Skeletal muscle satellite cell (primary cell): ENCODE data around the gene JAKMIP1.

Source experiments
- H3K27me3 ChIP-seq: 2 replicates; pipeline ENCODE4 v1.7.0; 2013; ENCODE audit warnings: low read length; ENCODE audit not compliant: control insufficient read depth, insufficient read depth
- H3K36me3 ChIP-seq: 2 replicates; pipeline ENCODE4 v1.7.0; 2013; ENCODE audit warnings: mild to moderate bottlenecking, control low read depth, low read length; ENCODE audit not compliant: insufficient read depth
- H3K4me1 ChIP-seq: 2 replicates; pipeline ENCODE4 v1.7.0; 2013; ENCODE audit warnings: low read length; ENCODE audit not compliant: control insufficient read depth, insufficient read depth
- H3K4me2 ChIP-seq: 2 replicates; pipeline ENCODE4 v1.7.0; 2013; ENCODE audit warnings: mild to moderate bottlenecking, low read length
- H3K4me3 ChIP-seq: 2 replicates; pipeline ENCODE4 v1.7.0; 2013; ENCODE audit warnings: low read length
- H3K9ac ChIP-seq: 2 replicates; pipeline ENCODE4 v1.7.0; 2013; ENCODE audit warnings: mild to moderate bottlenecking, low read depth, low read length, moderate library complexity
- H3K9me3 ChIP-seq: replicated peaks from 2 replicates; pipeline ENCODE4 v1.7.0; 2013; ENCODE audit warnings: mild to moderate bottlenecking, control low read depth, low read length

Gene JAKMIP1

GRCh38 chr4:6109842-6110560 lies 90.3 kb downstream of the JAKMIP1 start:
- peaks cover 6% of the 10 kb centered on the region for H3K27me3 ChIP-seq
- H3K4me2 ChIP-seq: no peak overlapping the region
- no peaks in the 10 kb centered on the region for H3K9me3 ChIP-seq
- no peaks in the 10 kb centered on the region for H3K4me1 ChIP-seq
- H3K9ac ChIP-seq: no peak overlapping the region
- H3K4me3 ChIP-seq: no peak overlapping the region
- H3K36me3 ChIP-seq: no peaks in the 10 kb centered on the region

- no peaks in the 10 kb centered on the region for H3K36me3 ChIP-seq
- H3K27me3 ChIP-seq: peaks cover 6% of the 10 kb centered on the region
- no peaks in the 10 kb centered on the region for H3K9me3 ChIP-seq
- no peak overlapping the region for H3K4me2 ChIP-seq
- no peak overlapping the region for H3K9ac ChIP-seq
- H3K4me1 ChIP-seq: no peaks in the 10 kb centered on the region
- no peak overlapping the region for H3K4me3 ChIP-seq
These were observed 92.5 kb downstream of the JAKMIP1 start for GRCh38 chr4:6107886-6108285.

GRCh38 chr4:6107114-6107791 lies 93.1 kb downstream of the JAKMIP1 start:
- Histone ChIP-seq H3K9me3 (no peaks in the 10 kb centered on the region), H3K4me3 (no peak overlapping the region), H3K36me3 (no peaks in the 10 kb centered on the region), H3K9ac (no peak overlapping the region), H3K27me3 (peaks cover 6% of the 10 kb centered on the region), H3K4me2 (no peak overlapping the region), H3K4me1 (no peaks in the 10 kb centered on the region)

GRCh38 chr4:6106156-6106555 lies 94.2 kb downstream of the JAKMIP1 start:
- Histone ChIP-seq H3K27me3 (no peaks in the 10 kb centered on the region), H3K4me1 (no peaks in the 10 kb centered on the region), H3K4me3 (no peak overlapping the region), H3K9ac (no peak overlapping the region), H3K36me3 (no peaks in the 10 kb centered on the region), H3K9me3 (no peaks in the 10 kb centered on the region), H3K4me2 (no peak overlapping the region)

GRCh38 chr4:6105311-6105911 lies 94.9 kb downstream of the JAKMIP1 start:
- no peaks in the 10 kb centered on the region for H3K4me1 ChIP-seq
- no peak overlapping the region for H3K4me2 ChIP-seq
- H3K9ac ChIP-seq: no peak overlapping the region
- H3K36me3 ChIP-seq: no peaks in the 10 kb centered on the region
- H3K27me3 ChIP-seq: no peaks in the 10 kb centered on the region
- no peak overlapping the region for H3K4me3 ChIP-seq
- no peaks in the 10 kb centered on the region for H3K9me3 ChIP-seq

- Histone ChIP-seq H3K27me3 (no peaks in the 10 kb centered on the region), H3K36me3 (no peaks in the 10 kb centered on the region), H3K9me3 (no peaks in the 10 kb centered on the region), H3K4me2 (no peak overlapping the region), H3K9ac (no peak overlapping the region), H3K4me1 (no peaks in the 10 kb centered on the region), H3K4me3 (no peak overlapping the region)
These were observed 95.7 kb downstream of the JAKMIP1 start for GRCh38 chr4:6104541-6105130.

DNA sequence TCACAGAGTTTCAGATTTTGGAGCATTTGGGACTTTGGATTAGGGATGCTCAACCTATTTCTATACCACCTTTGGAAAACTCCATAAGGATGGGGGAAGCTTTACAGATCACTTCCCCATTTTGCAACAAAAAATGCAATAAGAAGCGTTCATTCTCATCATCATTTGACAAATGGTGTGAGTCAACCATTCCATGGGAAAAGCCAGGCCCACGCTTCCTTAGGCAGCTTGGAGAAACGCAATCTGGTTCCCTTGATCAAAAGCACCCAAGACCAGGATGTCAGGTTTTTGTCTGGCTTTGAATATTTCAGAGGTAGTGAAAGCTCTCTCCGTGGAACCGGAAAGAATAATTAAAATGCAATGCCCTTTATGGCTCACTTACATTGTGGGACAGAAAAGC lies 102.8 kb downstream of the JAKMIP1 start:
- no peak overlapping the region for H3K9ac ChIP-seq
- H3K4me3 ChIP-seq: no peak overlapping the region
- H3K36me3 ChIP-seq: no peaks in the 10 kb centered on the region
- H3K9me3 ChIP-seq: no peaks in the 10 kb centered on the region
- no peak overlapping the region for H3K4me2 ChIP-seq
- no peaks in the 10 kb centered on the region for H3K27me3 ChIP-seq
- no peaks in the 10 kb centered on the region for H3K4me1 ChIP-seq

DNA sequence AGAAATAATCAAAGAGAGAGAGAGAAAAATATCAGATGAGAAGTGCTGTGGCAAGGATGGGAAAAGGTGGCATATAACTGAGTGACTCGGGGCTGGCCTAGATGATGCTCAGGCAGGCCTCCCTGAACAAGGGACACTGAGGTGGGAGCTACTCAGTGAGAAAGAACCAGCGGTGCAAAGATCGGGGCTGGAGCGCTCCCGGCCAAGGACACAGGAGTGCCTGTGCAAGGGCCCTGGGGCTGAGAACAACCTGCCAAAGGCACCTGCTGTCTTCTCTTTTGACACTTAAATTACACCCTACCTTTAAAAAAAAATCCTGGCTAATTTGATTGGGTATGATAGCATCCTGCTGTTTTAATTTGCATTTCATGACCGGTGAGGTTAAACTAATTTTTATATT lies 104.5 kb downstream of the JAKMIP1 start:
- no peaks in the 10 kb centered on the region for H3K36me3 ChIP-seq
- no peak overlapping the region for H3K9ac ChIP-seq
- no peaks in the 10 kb centered on the region for H3K27me3 ChIP-seq
- no peaks in the 10 kb centered on the region for H3K9me3 ChIP-seq
- H3K4me2 ChIP-seq: no peak overlapping the region
- H3K4me1 ChIP-seq: no peaks in the 10 kb centered on the region
- H3K4me3 ChIP-seq: no peak overlapping the region

DNA sequence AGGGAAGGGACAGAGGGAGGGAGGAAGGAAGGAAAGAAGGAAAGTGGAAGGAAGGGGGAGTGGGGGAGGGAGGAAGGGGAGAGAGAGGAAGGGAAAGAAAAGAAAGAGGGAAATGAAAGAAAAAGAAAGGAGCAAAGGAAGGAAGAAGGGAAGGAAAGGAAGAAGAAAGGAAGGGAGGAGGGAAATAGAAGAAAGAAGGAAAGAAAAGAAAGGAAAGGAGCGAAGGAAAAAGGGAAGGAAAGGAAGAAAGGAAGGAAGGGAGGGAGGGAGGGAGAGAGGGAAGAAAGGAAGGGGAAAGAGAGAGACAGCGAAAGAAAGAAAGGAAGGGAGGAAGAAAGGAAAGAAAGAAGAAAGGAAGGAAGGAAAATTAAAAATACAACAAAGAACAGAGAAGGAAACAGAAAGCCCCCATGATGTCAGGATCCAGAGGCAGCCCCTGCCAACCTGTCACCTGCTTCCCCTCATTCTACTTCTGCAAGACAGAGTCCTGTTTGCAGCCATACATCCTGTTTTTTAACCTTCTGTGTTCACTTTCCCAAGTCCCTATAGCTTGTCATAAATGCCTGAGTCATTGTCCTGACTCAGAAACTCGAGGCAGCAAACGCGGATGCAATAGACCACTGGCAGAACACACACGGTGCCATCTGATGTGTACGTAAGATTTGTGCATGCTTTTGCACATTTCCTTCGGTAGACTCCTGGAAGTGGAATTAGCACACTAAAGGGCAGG lies 105.2 kb downstream of the JAKMIP1 start:
- Histone ChIP-seq H3K27me3 (no peaks in the 10 kb centered on the region), H3K36me3 (no peaks in the 10 kb centered on the region), H3K9ac (no peak overlapping the region), H3K4me2 (no peak overlapping the region), H3K4me1 (no peaks in the 10 kb centered on the region), H3K4me3 (no peak overlapping the region), H3K9me3 (no peaks in the 10 kb centered on the region)

GRCh38 chr4:6093671-6094070 lies 106.7 kb downstream of the JAKMIP1 start:
- no peak overlapping the region for H3K9ac ChIP-seq
- no peak overlapping the region for H3K4me2 ChIP-seq
- H3K4me3 ChIP-seq: no peak overlapping the region
- H3K9me3 ChIP-seq: no peaks in the 10 kb centered on the region
- H3K4me1 ChIP-seq: no peaks in the 10 kb centered on the region
- no peaks in the 10 kb centered on the region for H3K36me3 ChIP-seq
- H3K27me3 ChIP-seq: no peaks in the 10 kb centered on the region

DNA sequence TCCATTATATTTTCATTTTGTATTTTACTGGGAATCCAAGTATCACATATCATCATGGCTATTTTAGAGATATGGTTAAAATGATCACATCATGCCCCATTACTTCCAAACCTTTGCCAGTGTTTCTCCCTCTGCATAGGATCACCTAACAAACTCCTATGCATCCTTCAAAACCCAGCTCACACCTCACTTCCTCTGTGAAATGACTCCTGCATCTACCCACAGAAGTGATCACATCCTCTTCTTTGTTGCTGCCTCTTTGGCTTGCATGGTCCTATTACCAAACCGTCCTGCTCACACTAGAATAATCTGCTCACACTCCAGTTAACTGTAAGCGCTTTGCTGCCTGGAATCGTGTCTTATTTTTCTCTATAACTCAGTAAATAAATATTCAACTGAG lies 107.4 kb downstream of the JAKMIP1 start:
- H3K9ac ChIP-seq: no peak overlapping the region
- H3K36me3 ChIP-seq: no peaks in the 10 kb centered on the region
- no peaks in the 10 kb centered on the region for H3K9me3 ChIP-seq
- H3K4me1 ChIP-seq: no peaks in the 10 kb centered on the region
- H3K27me3 ChIP-seq: no peaks in the 10 kb centered on the region
- no peak overlapping the region for H3K4me3 ChIP-seq
- H3K4me2 ChIP-seq: no peak overlapping the region
